Measurements from ENCODE around the gene MYL4. TPM values are rescaled to one million over a fixed set of nuclear protein-coding genes. Genes with fewer than 3 reads are reported as not detected.

Gene MYL4
- total and polyA plus RNA-seq, 2 donors (not counting 3 experiments of a cell fraction or from before 2014, with no cell fraction given) = 2.0 to 2.1 TPM

GRCh38 chr17:47212458-47212857 lies 3.3 kb downstream of the MYL4 start:
- ChIA-PET POLR2A (no interaction called here), CTCF (no interaction called here)
- Histone ChIP-seq H3K9me1 (replicated peaks; ENCODE audit: control insufficient read depth, extremely low read depth, insufficient read depth, low read length) (no peaks in the 10 kb centered on the region), H3K9me3 (replicated peaks; ENCODE audit: control insufficient read depth, insufficient read depth, low read length) (no peaks in the 10 kb centered on the region), H2AFZ (ENCODE audit: low read depth, low read length) (no peak overlapping the region), H3K4me3 (replicated peaks in 1 of 3; ENCODE audit: insufficient read depth in 1 of 3, low read depth in 1 of 3, low read length in 3 of 3) (no peak overlapping the region), H3K27ac (ENCODE audit: insufficient read depth, low read depth, low read length) (no peak overlapping the region), H4K20me1 (replicated peaks; ENCODE audit: control insufficient read depth, extremely low read depth, insufficient read depth, low read length) (no peaks in the 10 kb centered on the region), H3K4me2 (ENCODE audit: insufficient read depth, low read length) (no peak overlapping the region), H3K4me1 (ENCODE audit: control insufficient read depth, extremely low read depth, insufficient read depth, low read length) (no peaks in the 10 kb centered on the region), H3K27me3 (ENCODE audit: control insufficient read depth in 2 of 2, insufficient read depth in 2 of 2, low read length in 2 of 2) (no peaks in the 10 kb centered on the region), H3K36me3 (ENCODE audit: control insufficient read depth in 2 of 2, extremely low read depth in 1 of 2, insufficient read depth in 2 of 2, low read length in 2 of 2) (no peaks in the 10 kb centered on the region), H3K9ac (replicated peaks; ENCODE audit: extremely low read depth, insufficient read depth, low read length) (no peak overlapping the region), H3K79me2 (ENCODE audit: control insufficient read depth, insufficient read depth, low read length) (no peaks in the 10 kb centered on the region)
- intact Hi-C loops (cut with micrococcal nuclease) (no loop called here), dilution Hi-C loops (cut with MboI; ENCODE audit: extremely low pct_ligation_motif_present, low sequenced_read_pairs) (no loop called here)
- FAIRE-seq = no peak
- TF ChIP-seq FOS (IDR thresholded peaks at IDR 0.05; ENCODE audit: borderline replicate concordance, insufficient read depth, low read length) = no peak
- TF ChIP-seq EZH2 (IDR thresholded peaks at IDR 0.05; ENCODE audit: borderline replicate concordance, low read depth, low read length, severe bottlenecking) = no peak
- TF ChIP-seq CTCF (IDR thresholded peaks at IDR 0.05; ENCODE audit: extremely low read depth in 1 of 2, insufficient read depth in 1 of 2, low read depth in 1 of 2, low read length in 2 of 2) = no peak
- TF ChIP-seq JUN (IDR thresholded peaks at IDR 0.05; ENCODE audit: borderline replicate concordance, insufficient read depth, insufficient read length, low read depth) = no peak
- no peak for TF ChIP-seq GATA2 (IDR thresholded peaks at IDR 0.05; ENCODE audit: insufficient read depth, insufficient read length, low read depth, low read length)
- no peak for TF ChIP-seq MYC (IDR thresholded peaks at IDR 0.05; ENCODE audit: low read depth, low read length)
- no peak for TF ChIP-seq MAX (IDR thresholded peaks at IDR 0.05; ENCODE audit: insufficient read depth, insufficient read length)
- no peak for TF ChIP-seq POLR2AphosphoS5 (IDR thresholded peaks at IDR 0.05; ENCODE audit: insufficient read depth, low read depth, low read length)
- DNase-seq (ENCODE audit: low read depth, low spot score) = no peak
- no TSS peak for BruUV-seq (replicated peaks)

Data from endothelial cell of umbilical vein (primary cell).